NCI-H82 treated with DMSO at 0.1 percent for 48 hours (cell line): ENCODE measurements around the gene KCNAB1.

Experiments used
- DNase-seq: peaks from one replicate; lab custom pipeline; 2025; ENCODE audit not compliant: unreplicated experiment; lab: John Stamatoyannopoulos, UW

KCNAB1 gene

DNA sequence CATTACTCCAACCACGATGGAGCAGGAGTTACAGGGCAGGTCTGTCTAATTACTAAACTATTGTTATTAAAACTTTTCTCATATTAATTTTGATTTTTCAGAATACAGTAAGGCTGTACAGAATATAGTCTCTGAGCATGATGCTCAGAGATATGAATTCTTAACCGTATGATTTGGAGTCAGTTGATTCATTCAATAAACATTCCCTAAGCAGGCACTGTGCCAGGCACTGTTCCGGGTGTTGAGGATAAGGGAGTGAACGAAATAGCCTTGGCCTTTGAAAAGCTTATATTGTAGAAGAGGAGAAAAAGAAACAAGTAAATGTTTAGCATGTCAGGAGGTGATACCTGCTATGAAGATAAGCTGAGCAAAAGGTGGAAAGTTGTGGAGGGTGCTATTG is 187.3 kb downstream of the KCNAB1 start:
- DNase-seq: no peak

GRCh38 chr3:156311431-156311830 is 191.1 kb downstream of the KCNAB1 start:
- DNase-seq: no peak

GRCh38 chr3:156311930-156312329 is 191.6 kb downstream of the KCNAB1 start:
- DNase-seq: peak; percentile 7

DNA sequence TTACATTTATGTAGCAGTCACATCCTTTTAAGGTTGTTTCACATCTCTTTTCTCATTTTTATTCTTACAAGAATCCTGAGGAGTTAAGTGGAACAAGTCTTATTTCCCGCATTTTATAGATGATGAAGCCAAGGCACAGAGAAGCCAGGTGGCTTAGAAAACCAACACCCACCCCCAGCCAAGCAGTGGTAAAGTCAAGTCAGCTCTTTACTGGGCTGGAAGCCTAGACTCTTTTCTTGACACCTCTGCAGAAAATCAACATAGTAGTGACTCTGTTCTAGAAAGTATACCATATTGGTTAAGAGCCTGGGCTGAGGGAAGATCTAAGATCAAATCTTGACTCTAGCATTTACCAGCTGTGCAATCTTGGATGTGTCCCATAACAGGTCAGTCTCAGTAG is 195.7 kb downstream of the KCNAB1 start:
- DNase-seq: no peak

GRCh38 chr3:156317462-156318074 is 197.2 kb downstream of the KCNAB1 start:
- DNase-seq: no peak

DNA sequence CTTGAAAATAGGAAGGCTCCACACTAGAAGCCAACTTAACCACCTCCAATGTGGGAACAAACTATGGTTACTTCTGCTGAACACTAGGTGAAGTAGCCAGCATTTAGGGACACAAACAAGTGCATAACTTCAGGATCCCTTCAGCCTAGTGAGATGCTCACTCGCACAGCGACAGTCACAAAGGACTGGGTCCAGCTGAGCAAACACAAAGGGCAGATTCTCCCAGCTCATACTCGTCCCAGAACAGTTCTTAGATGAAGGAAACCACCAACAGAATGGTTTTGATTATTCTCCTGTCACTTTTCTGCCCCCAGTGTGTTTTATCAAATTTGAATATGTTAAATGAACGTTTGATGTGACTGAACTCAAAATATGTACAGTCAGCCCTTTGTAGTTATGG is 201.6 kb downstream of the KCNAB1 start:
- DNase-seq: no peak

- no peak for DNase-seq
Measured at GRCh38 chr3:156323466-156323865, 203.1 kb downstream of the KCNAB1 start.

DNA sequence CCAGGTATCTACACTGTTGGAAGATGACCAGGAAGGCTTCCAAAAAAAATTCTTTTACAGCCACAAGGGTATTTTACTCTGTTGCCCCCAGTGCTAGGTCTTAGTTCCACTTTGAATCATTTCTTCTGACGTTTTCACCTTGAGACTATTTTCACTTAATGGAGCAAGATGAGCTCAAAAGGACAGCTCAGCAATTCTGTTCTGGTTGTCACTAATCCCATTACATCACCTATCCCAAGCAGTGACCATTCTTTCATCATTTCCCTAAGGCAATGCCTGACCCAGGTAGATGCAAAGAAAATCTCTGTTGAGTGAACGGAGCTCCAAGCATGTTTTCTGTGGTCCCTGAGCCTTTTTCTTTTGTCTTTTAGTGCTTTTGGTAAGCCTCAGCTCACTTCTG is 210.0 kb downstream of the KCNAB1 start:
- DNase-seq: no peak

GRCh38 chr3:156332304-156332703 is 211.9 kb downstream of the KCNAB1 start:
- DNase-seq: no peak

DNA sequence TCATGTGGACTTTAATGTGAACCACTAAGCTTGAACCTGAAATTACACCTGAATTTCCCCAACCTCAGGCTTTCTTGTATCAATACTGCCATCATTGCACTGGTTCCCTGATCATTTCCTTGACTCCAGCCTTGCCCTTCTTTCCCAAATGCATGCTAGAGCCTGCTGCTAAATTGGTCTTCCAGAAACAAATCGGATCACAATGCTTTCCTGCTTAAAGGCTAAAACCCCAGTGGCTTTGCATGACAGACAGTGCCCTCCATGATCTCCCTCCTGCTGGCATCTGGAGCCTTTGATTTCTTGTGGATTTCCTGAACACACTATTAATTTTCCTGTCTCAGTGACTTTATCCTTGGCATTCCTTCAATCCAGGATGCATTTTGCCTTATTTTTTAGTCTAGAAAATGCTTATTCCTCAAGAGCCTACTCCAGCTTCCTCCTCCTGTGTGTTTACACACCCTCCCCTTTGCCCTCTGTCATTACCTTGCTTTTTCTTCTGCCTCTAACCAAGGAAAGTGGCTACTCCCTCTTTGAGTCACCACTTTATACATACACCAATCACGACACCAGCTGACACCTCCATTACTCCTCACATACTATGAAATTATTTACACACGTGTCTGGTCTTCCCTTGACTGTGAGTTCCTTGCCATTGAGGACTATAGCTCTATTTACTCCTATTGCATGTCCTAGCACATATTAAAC is 214.6 kb downstream of the KCNAB1 start:
- peak; percentile 72 for DNase-seq

- DNase-seq: no peak
Measured at GRCh38 chr3:156339491-156339890, 219.1 kb downstream of the KCNAB1 start.

- DNase-seq: no peak
Measured at GRCh38 chr3:156341332-156341731, 221.0 kb downstream of the KCNAB1 start.

DNA sequence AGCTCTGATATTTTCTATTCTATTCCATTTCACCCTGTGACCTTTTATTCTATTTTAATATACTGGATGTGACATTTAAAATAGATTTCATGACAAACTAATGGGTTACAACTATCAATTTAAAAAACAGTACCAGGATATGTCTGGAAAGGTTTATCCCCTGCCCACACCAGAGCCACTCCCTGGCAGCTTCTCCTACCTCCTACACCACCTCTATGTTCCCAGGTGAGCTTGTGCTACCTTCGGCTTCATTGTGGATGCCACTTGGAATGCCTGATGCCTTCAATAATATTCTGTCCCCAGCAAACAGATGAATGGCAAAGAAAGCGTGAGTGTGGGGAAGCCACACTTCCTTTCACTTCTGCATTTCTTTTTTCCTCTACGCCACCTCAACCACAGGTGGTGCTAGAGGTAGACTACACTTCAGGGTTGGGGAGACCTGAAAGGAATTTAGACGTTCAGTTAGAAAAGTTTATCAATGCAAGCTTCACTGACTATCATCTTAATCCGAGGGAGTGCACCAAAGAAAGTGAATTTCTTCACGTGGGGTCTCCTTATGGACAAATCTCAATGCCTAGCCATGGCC is 221.5 kb downstream of the KCNAB1 start:
- no peak for DNase-seq

DNA sequence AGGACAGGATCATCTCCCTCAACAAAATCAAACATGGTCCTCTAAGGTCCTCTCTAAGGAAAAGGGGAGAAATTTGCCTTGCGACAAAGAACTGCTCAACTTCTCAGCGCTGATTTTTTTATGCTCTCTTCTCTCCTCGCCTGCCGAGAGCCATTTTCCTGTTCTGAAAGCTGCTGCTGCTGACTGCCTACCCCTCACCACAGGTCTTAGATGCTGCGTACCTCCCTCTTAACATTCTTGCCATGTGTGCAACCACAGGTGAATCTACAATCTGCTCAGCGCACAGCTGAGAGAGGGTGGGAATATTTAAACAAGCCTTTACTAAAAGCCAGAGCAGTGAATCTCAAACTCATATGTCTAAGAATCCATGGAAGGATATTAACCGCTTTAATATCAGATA is 223.8 kb downstream of the KCNAB1 start:
- DNase-seq: no peak

DNA sequence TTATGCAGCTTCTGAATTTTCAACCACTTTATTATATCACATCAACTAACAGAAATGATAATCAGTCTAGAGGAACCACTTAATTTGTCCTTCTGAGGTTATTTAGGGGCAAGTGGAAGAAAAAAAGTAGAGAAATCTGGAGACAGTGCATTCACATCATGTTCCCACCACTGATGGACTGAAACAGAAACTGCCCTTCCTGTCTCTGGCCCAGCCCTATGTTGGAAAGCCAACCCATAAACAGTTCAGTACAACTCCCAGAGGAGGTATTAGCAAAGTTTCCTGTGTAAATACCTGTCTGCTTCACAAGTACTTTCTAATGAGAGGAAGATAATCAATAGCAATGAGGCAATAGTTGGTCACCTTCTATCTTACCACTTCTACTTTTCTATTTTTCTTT is 228.7 kb downstream of the KCNAB1 start:
- DNase-seq: no peak

DNA sequence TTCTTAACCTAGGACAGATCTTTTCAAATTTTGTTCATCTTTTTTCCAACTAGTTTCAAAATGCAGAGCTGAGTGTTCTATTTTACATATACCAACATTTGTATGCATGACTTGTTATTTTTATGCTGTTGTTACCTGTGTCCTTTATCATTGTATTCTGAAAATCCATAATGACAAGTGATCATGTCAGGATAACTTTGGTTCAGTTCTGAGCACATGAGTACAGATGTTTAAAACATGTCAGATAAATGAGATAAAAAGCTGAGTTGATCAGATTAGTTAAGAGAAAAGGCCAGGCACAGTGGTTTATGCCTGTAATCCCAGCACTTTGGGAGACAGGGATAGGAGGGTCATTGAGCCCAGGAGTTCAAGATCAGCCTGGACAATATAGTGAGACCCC is 229.6 kb downstream of the KCNAB1 start:
- DNase-seq: peak; percentile 7

DNA sequence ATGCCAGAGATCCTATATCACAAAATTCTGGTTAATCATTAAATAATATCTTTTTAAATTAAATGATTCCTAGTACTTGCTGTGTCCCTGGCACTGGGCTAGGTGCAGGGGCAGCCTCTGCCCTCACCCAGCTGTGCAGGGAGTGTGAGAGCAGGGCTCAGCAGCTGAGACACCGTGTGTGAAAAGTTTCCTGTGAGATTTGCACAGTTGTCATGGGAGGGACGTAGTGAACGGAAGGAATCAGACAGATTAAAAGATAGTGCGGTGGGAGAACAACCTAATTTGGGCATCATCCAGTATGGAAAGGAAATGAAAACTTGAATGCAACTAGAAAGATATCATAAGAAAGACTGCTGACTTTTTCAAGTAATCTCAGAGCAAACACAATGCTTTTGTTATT is 230.4 kb downstream of the KCNAB1 start:
- DNase-seq: no peak

DNA sequence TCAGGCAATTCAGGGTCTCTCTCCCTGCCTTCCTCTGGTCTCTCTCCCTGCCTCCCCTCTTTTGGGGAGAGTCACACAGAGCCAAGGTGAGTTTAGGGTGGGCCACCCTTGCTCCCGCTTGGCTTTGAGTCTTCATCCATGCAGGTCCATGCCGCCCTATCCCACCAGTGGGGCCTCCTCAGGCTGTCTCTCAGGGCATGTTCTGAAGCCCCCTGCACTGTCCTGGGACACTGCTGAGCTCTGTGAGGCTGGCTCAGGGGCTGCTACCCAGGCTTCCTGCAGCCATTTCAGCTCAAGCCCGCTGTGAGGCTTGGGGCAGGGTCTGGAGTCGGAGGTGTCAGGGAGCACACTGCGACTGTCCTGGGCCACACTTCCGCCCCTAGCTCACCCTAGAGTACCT is 231.4 kb downstream of the KCNAB1 start:
- no peak for DNase-seq

- DNase-seq: no peak
Measured at GRCh38 chr3:156352728-156353127, 232.3 kb downstream of the KCNAB1 start.

DNA sequence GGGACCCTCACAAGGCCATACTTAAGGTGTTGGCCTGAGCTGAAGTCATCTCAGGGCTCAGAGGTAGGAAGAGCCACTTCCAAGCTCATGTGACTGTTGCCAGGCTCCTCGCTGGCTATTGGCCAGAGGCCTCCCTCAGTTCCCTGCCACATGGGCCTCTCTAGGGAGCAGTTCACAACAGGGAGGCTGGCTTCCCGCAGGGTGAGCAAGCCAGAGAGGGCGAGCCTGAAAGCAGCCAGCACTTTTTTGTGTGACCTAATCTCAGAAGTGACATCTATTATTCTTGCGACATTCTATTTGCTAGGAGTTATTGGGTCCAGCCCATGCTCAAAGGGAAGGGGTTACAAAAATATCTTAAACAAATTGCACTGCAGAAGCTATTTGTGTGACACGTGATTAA is 233.2 kb downstream of the KCNAB1 start:
- DNase-seq: no peak

- no peak for DNase-seq
Measured at GRCh38 chr3:156356537-156357363, 236.4 kb downstream of the KCNAB1 start.

- DNase-seq: no peak
Measured at GRCh38 chr3:156358232-156358631, 237.9 kb downstream of the KCNAB1 start.
